Amniotic stem cell (primary cell): Measurements from ENCODE around the gene CRELD2.

Experiments
- DNase-seq: peaks from one replicate; lab custom pipeline; 2025; lab: John Stamatoyannopoulos, UW

The CRELD2 gene

GRCh38 chr22:49913026-49913425, 5.4 kb upstream of the CRELD2 start:
- DNase-seq, result no peak

- no peak for DNase-seq
Observed at GRCh38 chr22:49913446-49913845, 5.0 kb upstream of the CRELD2 start.

- no peak for DNase-seq
Observed at GRCh38 chr22:49914256-49914655, 4.2 kb upstream of the CRELD2 start.

GRCh38 chr22:49915610-49916009, 2.8 kb upstream of the CRELD2 start:
- no peak for DNase-seq

- no peak for DNase-seq
Observed at GRCh38 chr22:49916831-49917230, 1.6 kb upstream of the CRELD2 start.

GRCh38 chr22:49918911-49919881, 762 bp downstream of the CRELD2 start:
- DNase-seq, result no peak

DNA sequence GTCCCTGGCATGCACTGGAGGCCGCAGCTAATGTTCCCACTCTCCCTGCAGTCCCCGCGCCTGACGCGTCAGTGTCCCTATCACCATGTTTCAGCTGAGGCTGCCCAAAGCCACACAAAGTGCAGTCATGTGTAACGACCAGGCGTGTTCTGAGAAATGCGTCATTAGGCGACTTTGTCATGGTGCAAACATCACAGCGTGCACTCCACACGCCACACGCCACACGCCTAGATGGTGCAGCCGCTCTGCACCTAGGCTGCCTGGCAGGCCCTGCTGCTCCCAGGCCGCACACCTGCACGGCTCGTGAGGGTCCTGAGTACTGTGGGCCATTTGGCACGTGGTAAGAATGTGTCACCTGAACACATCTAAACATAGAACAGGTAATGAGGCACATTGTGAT, 2.4 kb downstream of the CRELD2 start:
- DNase-seq, result no peak

DNA sequence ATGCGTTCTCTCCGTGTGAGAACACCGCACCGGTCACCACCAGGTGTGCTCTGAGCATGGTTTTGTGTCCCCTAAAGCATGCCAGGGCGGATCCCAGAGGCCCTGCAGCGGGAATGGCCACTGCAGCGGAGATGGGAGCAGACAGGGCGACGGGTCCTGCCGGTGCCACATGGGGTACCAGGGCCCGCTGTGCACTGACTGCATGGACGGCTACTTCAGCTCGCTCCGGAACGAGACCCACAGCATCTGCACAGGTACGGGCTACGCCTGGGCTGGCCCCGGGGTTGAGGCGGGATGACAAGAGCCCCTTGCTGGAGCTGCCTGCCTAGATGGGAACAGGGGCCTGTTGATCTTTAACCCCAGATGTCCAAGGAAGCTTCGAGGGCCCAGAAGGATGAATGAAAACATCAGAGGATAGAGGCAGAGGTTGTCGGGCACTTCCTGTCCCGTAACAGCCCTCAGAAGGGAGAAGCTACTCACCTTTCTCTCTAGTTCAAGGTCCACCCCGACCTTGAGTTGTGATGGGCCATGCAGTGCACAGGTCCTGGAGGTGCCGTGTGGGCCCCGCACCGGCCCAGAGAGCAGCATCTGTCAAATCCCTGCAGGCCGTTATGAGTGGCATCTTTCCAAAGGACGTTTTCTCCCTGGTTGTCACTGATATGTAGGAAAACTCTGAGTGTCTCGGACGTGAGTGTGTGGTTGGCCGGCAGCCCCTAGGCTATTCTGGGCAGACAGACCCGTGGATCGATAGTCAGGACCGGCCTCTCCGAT, 3.3 kb downstream of the CRELD2 start:
- DNase-seq, result no peak

DNA sequence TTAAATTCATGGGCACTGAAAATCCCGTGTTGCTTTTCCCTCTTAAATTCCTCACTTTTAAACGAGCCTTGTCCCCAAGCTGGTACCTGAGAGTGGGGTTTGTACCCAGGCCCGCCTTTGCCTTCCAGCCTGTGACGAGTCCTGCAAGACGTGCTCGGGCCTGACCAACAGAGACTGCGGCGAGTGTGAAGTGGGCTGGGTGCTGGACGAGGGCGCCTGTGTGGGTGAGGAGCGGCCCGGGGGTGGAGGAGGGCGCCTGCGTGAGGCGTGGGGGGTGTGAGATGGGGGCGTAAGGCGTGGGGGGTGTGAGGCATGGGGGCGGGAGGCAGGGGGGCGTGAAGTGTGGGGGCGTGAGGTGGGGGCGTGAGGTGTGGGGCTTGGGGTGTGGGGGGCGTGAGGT, 4.0 kb downstream of the CRELD2 start:
- DNase-seq, result no peak

- no peak for DNase-seq
Observed at GRCh38 chr22:49922926-49923325, 4.5 kb downstream of the CRELD2 start.

GRCh38 chr22:49923445-49923844, 5.0 kb downstream of the CRELD2 start:
- no peak for DNase-seq

GRCh38 chr22:49924113-49924833, 5.8 kb downstream of the CRELD2 start:
- no peak for DNase-seq

DNA sequence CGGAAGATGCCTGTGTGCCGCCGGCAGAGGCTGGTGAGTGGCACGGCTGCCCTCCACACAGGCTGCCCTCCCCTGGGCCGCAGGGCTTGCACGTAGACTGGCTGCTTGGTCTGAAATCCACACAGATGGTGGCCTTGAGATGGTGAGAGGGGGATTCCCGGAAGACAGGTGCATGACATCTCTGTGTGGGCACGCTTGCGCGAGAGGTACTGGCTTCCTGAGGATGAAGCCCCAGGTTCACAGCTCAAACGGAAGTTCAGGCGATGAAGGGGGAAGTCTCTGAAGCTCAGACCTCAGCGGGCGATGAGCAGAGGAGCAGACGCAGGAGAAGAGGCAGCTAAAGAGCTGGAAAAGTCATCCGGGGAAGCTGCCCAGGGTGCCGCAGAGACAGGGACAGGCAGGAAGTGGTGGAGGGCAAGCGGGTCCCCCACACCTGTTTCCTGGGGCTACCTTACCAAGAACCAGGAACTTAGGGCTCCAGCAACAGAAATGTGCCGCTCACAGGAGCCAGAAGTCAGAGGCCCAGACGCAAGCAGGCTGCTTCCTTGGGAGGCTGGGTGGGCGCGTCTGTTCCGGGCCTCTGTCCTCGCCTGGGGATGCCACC, 7.2 kb downstream of the CRELD2 start:
- DNase-seq, result no peak

GRCh38 chr22:49926916-49927315, 8.5 kb downstream of the CRELD2 start:
- DNase-seq, result no peak

GRCh38 chr22:49927483-49928184, 9.2 kb downstream of the CRELD2 start:
- no peak for DNase-seq

DNA sequence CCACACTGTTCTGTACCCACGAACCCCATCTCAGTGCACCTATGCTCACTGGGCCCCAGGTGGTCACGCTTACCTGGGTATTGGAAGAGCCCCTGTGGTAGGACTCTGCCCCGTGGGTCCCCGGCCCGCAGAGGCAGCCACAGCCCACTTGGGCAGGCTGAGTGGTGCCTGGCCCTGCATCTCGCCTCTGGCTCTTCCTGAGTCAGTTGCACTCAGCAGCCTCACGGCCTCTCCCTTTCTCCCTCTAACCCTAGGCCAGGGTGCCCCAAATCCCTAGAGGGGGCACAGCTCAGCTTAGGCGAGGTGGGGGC, 9.7 kb downstream of the CRELD2 start:
- no peak for DNase-seq

- DNase-seq, result no peak
Observed at GRCh38 chr22:49928555-49929210, 10.2 kb downstream of the CRELD2 start.

DNA sequence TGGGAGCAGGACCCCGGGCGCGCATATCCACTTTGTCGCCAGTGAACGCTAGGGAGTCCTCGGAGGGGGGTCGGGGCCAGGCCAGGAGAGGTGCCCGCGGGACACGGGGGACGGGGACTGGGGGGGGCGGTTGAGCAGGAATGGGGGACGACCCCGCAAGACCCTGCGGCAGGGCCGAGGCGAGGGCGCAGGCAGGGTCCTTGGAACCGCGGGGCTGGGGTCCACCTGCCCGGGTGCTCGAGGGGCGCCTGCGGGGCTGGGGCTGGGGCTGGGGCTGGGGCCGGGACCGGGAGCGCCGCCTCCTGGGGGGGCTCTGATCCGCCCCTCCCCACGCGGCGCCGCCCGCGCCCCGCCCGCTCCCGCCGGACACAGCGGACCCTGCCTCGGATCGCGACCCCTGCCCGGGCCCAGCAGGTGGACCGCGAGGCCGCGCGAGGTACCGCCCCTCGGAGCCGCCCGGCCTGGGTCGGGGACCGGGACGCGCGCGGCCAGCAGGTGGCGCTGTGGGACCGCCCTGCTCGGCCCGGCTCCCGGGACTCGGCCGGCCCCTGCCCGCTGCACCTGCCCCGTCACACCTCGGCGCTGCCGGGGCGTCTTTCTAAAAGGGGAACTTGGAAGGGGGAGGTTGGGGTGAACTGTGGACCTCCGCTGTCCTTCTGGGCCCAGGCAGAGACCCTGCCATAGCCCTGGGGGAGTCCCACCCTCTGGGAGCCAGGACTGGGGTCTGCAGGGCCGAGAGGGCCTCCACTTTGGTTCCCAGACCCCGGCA, 11.0 kb downstream of the CRELD2 start:
- no peak for DNase-seq

DNA sequence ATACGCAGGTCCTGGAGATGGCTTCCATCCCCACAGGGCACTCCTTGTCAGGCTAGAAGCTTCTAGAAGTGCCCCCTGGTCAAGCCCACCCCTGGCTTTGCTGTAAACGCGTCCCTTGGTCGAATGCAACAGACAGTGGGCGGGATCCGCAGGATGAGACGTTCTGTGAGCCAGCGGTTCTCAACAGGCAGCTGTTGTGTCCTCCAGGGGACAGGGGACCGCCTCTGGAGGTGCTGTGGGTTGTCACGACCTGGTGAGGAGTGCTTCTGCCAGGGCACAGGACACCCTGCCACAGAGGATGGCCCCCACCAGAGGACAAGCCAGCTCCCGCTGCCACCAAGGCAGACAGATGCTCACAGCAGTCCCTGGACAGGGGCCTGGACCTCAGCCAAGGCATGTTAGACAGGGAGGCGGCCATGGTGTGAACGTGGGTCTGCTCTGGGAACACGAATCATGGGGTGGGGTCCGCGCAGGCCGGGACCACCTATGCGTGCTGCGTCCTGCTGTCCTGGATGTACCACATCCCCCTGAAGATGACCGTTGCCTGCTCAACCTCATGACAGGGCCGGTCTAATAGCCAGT, 11.7 kb downstream of the CRELD2 start:
- no peak for DNase-seq
